K562 (cell line): ENCODE data around the gene BBS5.

Experiments used
- MXI1 ChIP-seq: IDR thresholded peaks from 2 replicates; pipeline ENCODE4 v1.6.1; 2011; ENCODE audit warnings: low read depth, mild to moderate bottlenecking, improper control_type of control experiment, low read length
- NRF1 ChIP-seq, 2 experiments: fragments of 450-650 bp; IDR thresholded peaks in 1 of 2; conservative IDR thresholded peaks in 1 of 2; 2 replicates each; pipeline ENCODE4 v1.6.1; 2014; ENCODE audit warnings: mild to moderate bottlenecking in 2 of 2
- TF ChIP-seq, protein P1 (sequence below), 3 experiments: IDR thresholded peaks in 2 of 3; conservative IDR thresholded peaks in 1 of 3; 2 replicates each; pipeline ENCODE4 v1.5.1; 2011 to 2012; ENCODE audit warnings: low read length in 3 of 3, mild to moderate bottlenecking in 3 of 3, control low read depth in 2 of 3, improper control_type of control experiment in 1 of 3, inconsistent platforms in 1 of 3, low read depth in 1 of 3, mixed read lengths in 1 of 3, moderate library complexity in 1 of 3; ENCODE audit not compliant: insufficient read depth in 2 of 3

DNA sequence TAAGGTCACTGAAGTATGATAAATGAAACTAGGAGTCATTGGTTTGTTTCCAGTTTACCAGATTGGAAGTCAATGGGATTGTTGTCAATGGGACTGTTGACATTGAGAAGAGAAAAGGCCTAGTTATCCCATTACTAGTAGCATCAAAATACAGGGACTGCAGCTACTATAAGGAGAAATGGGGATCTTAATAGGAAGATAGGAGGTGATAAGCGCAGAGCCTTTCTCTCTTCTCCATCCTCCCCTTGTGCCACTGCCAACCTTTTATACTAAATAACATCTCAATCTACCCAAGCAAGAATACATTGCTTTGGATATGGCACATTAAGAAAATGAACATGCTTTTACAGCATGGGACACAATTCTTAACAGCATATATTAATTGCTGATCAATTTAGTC lies 10.5 kb upstream of the BBS5 start:
- TF ChIP-seq MXI1 (no peak), NRF1 (conservative IDR thresholded peaks at IDR 0.05 in 1 of 2, IDR thresholded peaks at IDR 0.05 in 1 of 2) (no peak)
- TF ChIP-seq, protein P1, sequence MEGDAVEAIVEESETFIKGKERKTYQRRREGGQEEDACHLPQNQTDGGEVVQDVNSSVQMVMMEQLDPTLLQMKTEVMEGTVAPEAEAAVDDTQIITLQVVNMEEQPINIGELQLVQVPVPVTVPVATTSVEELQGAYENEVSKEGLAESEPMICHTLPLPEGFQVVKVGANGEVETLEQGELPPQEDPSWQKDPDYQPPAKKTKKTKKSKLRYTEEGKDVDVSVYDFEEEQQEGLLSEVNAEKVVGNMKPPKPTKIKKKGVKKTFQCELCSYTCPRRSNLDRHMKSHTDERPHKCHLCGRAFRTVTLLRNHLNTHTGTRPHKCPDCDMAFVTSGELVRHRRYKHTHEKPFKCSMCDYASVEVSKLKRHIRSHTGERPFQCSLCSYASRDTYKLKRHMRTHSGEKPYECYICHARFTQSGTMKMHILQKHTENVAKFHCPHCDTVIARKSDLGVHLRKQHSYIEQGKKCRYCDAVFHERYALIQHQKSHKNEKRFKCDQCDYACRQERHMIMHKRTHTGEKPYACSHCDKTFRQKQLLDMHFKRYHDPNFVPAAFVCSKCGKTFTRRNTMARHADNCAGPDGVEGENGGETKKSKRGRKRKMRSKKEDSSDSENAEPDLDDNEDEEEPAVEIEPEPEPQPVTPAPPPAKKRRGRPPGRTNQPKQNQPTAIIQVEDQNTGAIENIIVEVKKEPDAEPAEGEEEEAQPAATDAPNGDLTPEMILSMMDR (IDR thresholded peaks at IDR 0.05 in 2 of 3, conservative IDR thresholded peaks at IDR 0.05 in 1 of 3; ENCODE audit: insufficient read depth in 2 of 3, low read depth in 1 of 3, low read length in 3 of 3), result no peak
